Transverse colon (tissue), 4 donors: ENCODE data around the gene LRRC74A.
A peak's percentile ranks its signal among the peaks of the same experiment; 100 is the strongest.

Source experiments
- CTCF ChIP-seq, 5 experiments: fragments of 200-600 bp in 3 of 5; fragments of 450-650 bp in 2 of 5; sonication (generic) in 3 of 5; IDR thresholded peaks; 1 replicate in 2 of 5; 2 replicates in 3 of 5; pipeline ENCODE4 v1.5.1; 2016 to 2017; ENCODE audit warnings: antibody characterized with exemption in 5 of 5, inconsistent platforms in 3 of 5, mild to moderate bottlenecking in 2 of 5, moderate library complexity in 1 of 5
- EP300 ChIP-seq: sonication (generic); formaldehyde crosslinking; IDR thresholded peaks from one replicate; pipeline ENCODE4 v1.6.1; 2017; ENCODE audit warnings: antibody characterized with exemption, low read depth
- POLR2A ChIP-seq: fragments of 450-650 bp; IDR thresholded peaks from one replicate; pipeline ENCODE4 v1.6.1; 2016; ENCODE audit warnings: antibody characterized with exemption, mild to moderate bottlenecking, moderate library complexity
- POLR2AphosphoS5 ChIP-seq, 3 donors: sonication (generic); formaldehyde crosslinking; IDR thresholded peaks; one replicate each; pipeline ENCODE4 v1.6.1; 2016; ENCODE audit warnings: antibody characterized with exemption in 3 of 3

- TF ChIP-seq POLR2A, result no peak
- no peak for TF ChIP-seq EP300
- no peak for TF ChIP-seq CTCF (IDR thresholded peaks at IDR 0.05)
- peak in 2 of 3 donors; percentile 6 to 24 for TF ChIP-seq POLR2AphosphoS5 (IDR thresholded peaks at IDR 0.05)
These were observed 78.7 kb downstream of the LRRC74A start for GRCh38 chr14:76904740-76905569.
